GM23338 (cell line): ENCODE results near the gene RNF121.

Experiments used
- POLR2AphosphoS5 ChIP-seq: IDR thresholded peaks from 2 replicates; pipeline ENCODE4 v1.6.1; 2016; ENCODE audit warnings: antibody characterized with exemption, low read depth
- TF ChIP-seq, protein P1 (sequence below), 2 experiments: fragments of 200-600 bp in 1 of 2; sonication (generic) in 1 of 2; conservative IDR thresholded peaks; 2 replicates each; pipeline versions ENCODE4 v1.5.1 to v1.6.1; 2016 to 2017; ENCODE audit warnings: antibody characterized with exemption in 2 of 2, low read depth in 2 of 2, mild to moderate bottlenecking in 2 of 2, moderate library complexity in 1 of 2

DNA sequence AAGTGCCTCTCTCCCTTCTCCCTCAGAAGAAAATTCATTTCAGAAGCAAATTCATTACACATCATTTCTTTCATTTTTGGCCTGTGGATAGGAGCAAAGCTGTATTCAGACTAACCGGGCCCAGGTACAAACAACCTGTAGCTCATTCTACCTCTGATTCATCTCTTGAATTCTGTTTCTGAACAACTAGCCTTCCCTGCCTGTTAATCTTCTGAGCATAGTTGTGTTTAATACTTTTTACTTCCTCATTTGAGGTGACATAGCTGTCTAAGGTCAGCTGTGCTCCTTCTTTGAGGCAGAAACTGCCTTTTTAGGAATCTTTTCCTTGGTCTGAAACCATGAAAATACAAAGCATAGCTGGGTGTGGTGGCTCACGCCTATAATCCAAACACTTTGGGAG, 57.3 kb downstream of the RNF121 start:
- TF ChIP-seq, protein P1, sequence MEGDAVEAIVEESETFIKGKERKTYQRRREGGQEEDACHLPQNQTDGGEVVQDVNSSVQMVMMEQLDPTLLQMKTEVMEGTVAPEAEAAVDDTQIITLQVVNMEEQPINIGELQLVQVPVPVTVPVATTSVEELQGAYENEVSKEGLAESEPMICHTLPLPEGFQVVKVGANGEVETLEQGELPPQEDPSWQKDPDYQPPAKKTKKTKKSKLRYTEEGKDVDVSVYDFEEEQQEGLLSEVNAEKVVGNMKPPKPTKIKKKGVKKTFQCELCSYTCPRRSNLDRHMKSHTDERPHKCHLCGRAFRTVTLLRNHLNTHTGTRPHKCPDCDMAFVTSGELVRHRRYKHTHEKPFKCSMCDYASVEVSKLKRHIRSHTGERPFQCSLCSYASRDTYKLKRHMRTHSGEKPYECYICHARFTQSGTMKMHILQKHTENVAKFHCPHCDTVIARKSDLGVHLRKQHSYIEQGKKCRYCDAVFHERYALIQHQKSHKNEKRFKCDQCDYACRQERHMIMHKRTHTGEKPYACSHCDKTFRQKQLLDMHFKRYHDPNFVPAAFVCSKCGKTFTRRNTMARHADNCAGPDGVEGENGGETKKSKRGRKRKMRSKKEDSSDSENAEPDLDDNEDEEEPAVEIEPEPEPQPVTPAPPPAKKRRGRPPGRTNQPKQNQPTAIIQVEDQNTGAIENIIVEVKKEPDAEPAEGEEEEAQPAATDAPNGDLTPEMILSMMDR (conservative IDR thresholded peaks at IDR 0.05; ENCODE audit: low read depth in 2 of 2), result no peak
- TF ChIP-seq POLR2AphosphoS5, result no peak
